ENCODE data around the gene FOXN3.

DNA sequence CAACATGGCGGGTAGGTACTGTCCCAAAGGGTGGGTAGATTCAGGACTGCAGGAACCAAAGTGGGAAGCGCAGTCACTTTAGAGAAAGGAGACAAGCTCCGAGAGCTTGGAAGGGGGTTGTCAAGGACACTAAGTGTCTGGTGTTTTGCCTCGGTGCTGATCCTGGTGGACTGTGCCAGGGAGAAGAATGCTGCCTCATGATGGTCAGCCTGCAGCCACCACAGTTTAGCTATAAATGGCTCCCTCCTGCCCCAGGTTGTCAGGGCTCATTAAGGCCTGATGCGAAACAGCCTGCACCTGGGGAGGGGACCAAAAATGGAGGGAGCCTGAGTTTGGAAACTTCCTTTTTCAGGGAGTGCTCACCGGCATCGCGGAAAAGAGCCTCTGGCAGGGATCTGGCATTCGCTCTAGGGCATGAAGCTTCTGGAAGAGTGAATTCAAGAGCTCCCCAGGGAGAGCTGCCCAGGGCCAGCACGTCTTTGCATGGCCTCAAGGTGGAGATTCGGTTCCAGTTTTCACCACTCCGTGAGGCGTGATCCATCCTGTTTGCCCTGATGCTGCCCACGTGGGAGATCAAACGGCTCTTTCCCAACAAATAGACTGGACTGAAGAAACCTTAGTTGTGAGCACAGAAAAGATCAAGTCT is 164.0 kb downstream of the FOXN3 start:
- TF ChIP-seq POLR2A (IDR thresholded peaks at IDR 0.05), result no peak
- TF ChIP-seq, protein P1, sequence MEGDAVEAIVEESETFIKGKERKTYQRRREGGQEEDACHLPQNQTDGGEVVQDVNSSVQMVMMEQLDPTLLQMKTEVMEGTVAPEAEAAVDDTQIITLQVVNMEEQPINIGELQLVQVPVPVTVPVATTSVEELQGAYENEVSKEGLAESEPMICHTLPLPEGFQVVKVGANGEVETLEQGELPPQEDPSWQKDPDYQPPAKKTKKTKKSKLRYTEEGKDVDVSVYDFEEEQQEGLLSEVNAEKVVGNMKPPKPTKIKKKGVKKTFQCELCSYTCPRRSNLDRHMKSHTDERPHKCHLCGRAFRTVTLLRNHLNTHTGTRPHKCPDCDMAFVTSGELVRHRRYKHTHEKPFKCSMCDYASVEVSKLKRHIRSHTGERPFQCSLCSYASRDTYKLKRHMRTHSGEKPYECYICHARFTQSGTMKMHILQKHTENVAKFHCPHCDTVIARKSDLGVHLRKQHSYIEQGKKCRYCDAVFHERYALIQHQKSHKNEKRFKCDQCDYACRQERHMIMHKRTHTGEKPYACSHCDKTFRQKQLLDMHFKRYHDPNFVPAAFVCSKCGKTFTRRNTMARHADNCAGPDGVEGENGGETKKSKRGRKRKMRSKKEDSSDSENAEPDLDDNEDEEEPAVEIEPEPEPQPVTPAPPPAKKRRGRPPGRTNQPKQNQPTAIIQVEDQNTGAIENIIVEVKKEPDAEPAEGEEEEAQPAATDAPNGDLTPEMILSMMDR (IDR thresholded peaks at IDR 0.05), result peak; percentile 17 to 38 (median 26)
